ENCODE data around the gene GPR27. TPM values are rescaled to one million over a fixed set of nuclear protein-coding genes. Genes with fewer than 3 reads are reported as not detected.

The GPR27 gene
- total RNA-seq, 2 donors from 2014 or later: 11.2 to 29.1 TPM

GRCh38 chr3:71709908-71710511 lies 43.6 kb upstream of the GPR27 start:
- no peak overlapping the region for H3K27ac ChIP-seq
- H3K4me3 ChIP-seq: no peak overlapping the region
- intact Hi-C loops (cut with DNase I): no loop called here
- no peaks in the 10 kb centered on the region for H3K27me3 ChIP-seq (replicated peaks; ENCODE audit: insufficient read depth)
- 88% methylated on average over 9 of the region's 9 CpGs for WGBS
- TF ChIP-seq CTCF (IDR thresholded peaks at IDR 0.05) (no peak), POLR2A (IDR thresholded peaks at IDR 0.05) (no peak), POLR2AphosphoS5 (IDR thresholded peaks at IDR 0.05) (no peak)
- H3K4me1 ChIP-seq (replicated peaks): no peaks in the 10 kb centered on the region
- H3K36me3 ChIP-seq: no peaks in the 10 kb centered on the region
- no peak for DNase-seq (ENCODE audit: low spot score)
- no peaks in the 10 kb centered on the region for H3K9me3 ChIP-seq

- no peak overlapping the region for H3K4me3 ChIP-seq
- no peak overlapping the region for H3K27ac ChIP-seq
- no peak for DNase-seq (ENCODE audit: low spot score)
- no peaks in the 10 kb centered on the region for H3K36me3 ChIP-seq
- intact Hi-C loops (cut with DNase I): no loop called here
- no peaks in the 10 kb centered on the region for H3K27me3 ChIP-seq (replicated peaks; ENCODE audit: insufficient read depth)
- H3K9me3 ChIP-seq: no peaks in the 10 kb centered on the region
- TF ChIP-seq CTCF (IDR thresholded peaks at IDR 0.05) (peak; percentile 35 to 78 (median 60)), POLR2AphosphoS5 (IDR thresholded peaks at IDR 0.05) (peak; percentile 17), POLR2A (IDR thresholded peaks at IDR 0.05) (no peak)
- WGBS: 30% methylated on average over 1 of the region's 1 CpG
- no peaks in the 10 kb centered on the region for H3K4me1 ChIP-seq (replicated peaks)
Measured at GRCh38 chr3:71710906-71711494, 42.7 kb upstream of the GPR27 start.

- peak; percentile 20 for DNase-seq (ENCODE audit: low spot score)
- Histone ChIP-seq H3K4me1 (replicated peaks) (no peaks in the 10 kb centered on the region), H3K27me3 (replicated peaks; ENCODE audit: insufficient read depth) (no peaks in the 10 kb centered on the region), H3K9me3 (no peaks in the 10 kb centered on the region), H3K27ac (no peak overlapping the region), H3K4me3 (no peak overlapping the region), H3K36me3 (no peaks in the 10 kb centered on the region)
- intact Hi-C loops (cut with DNase I): no loop called here
- TF ChIP-seq POLR2AphosphoS5 (IDR thresholded peaks at IDR 0.05) (no peak), CTCF (IDR thresholded peaks at IDR 0.05) (no peak), POLR2A (IDR thresholded peaks at IDR 0.05) (no peak)
- WGBS: 65% methylated on average over 2 of the region's 2 CpGs
Measured at GRCh38 chr3:71713041-71713440, 40.6 kb upstream of the GPR27 start.

GRCh38 chr3:71714595-71714994 lies 39.1 kb upstream of the GPR27 start:
- Histone ChIP-seq H3K9me3 (no peaks in the 10 kb centered on the region), H3K27me3 (replicated peaks; ENCODE audit: insufficient read depth) (no peaks in the 10 kb centered on the region), H3K27ac (no peak overlapping the region), H3K36me3 (no peaks in the 10 kb centered on the region), H3K4me1 (replicated peaks) (no peaks in the 10 kb centered on the region), H3K4me3 (no peak overlapping the region)
- no peak for DNase-seq (ENCODE audit: low spot score)
- intact Hi-C loops (cut with DNase I): no loop called here
- TF ChIP-seq CTCF (IDR thresholded peaks at IDR 0.05): no peak
- TF ChIP-seq POLR2AphosphoS5 (IDR thresholded peaks at IDR 0.05): no peak
- no peak for TF ChIP-seq POLR2A (IDR thresholded peaks at IDR 0.05)
- WGBS: 78% methylated on average over 4 of the region's 4 CpGs

- no peak for DNase-seq (ENCODE audit: low spot score)
- intact Hi-C loops (cut with DNase I): no loop called here
- no peaks in the 10 kb centered on the region for H3K9me3 ChIP-seq
- TF ChIP-seq POLR2AphosphoS5 (IDR thresholded peaks at IDR 0.05) (no peak), POLR2A (IDR thresholded peaks at IDR 0.05) (no peak), CTCF (IDR thresholded peaks at IDR 0.05) (no peak)
- no peak overlapping the region for H3K27ac ChIP-seq
- no peak overlapping the region for H3K4me3 ChIP-seq
- H3K4me1 ChIP-seq (replicated peaks): no peaks in the 10 kb centered on the region
- WGBS: 86% methylated on average over 4 of the region's 4 CpGs
- H3K27me3 ChIP-seq (replicated peaks; ENCODE audit: insufficient read depth): no peaks in the 10 kb centered on the region
- H3K36me3 ChIP-seq: no peaks in the 10 kb centered on the region
Measured at GRCh38 chr3:71718072-71718471, 35.6 kb upstream of the GPR27 start.

Data from prostate gland (tissue), 2 donors.